Spinal cord (tissue), 10 donors: ENCODE data around the gene ST8SIA6. TPM values are rescaled to one million over a fixed set of nuclear protein-coding genes. Genes with fewer than 3 reads are reported as not detected.

ENCODE experiments used
- DNase-seq, 6 donors: peaks; one replicate each; pipeline versions ENCODE4 v3.0.0 to v3.0.0-alpha.2; 2013 to 2015; ENCODE audit warnings: low spot score in 6 of 6, low read depth in 4 of 6
- H3K27ac ChIP-seq: one replicate; pipeline ENCODE4 v1.5.1; 2013; ENCODE audit warnings: low read depth, low read length, control low read depth
- H3K27me3 ChIP-seq: one replicate; pipeline ENCODE4 v1.6.1; 2013; ENCODE audit warnings: low read length; ENCODE audit not compliant: control insufficient read depth, insufficient read depth
- H3K36me3 ChIP-seq: one replicate; pipeline ENCODE4 v1.6.1; 2013; ENCODE audit warnings: low read length; ENCODE audit not compliant: control insufficient read depth, insufficient read depth
- H3K4me1 ChIP-seq: one replicate; pipeline ENCODE4 v1.6.1; 2013; ENCODE audit warnings: low read length; ENCODE audit not compliant: control insufficient read depth, insufficient read depth
- H3K4me3 ChIP-seq: one replicate; pipeline ENCODE4 v1.5.1; 2013; ENCODE audit warnings: low read depth, low read length, control low read depth
- H3K9me3 ChIP-seq: one replicate; pipeline ENCODE4 v1.6.1; 2013; ENCODE audit warnings: low read length; ENCODE audit not compliant: control insufficient read depth, insufficient read depth
- WGBS: methylation state at CpG from one replicate; pipeline ENCODE4 v1.1.5; 2013; ENCODE audit warnings: missing lambda C conversion rate; ENCODE audit not compliant: insufficient coverage; 5-methylcytosine and 5-hydroxymethylcytosine counted together
- polyA plus RNA-seq, 2 donors: library from polyadenylated mRNA; unstranded; fragments of 120-200 nt; gene quantifications; one replicate each; pipeline ENCODE4 v1.2.1, GENCODE V29; 2013; ENCODE audit not compliant: insufficient read length in 2 of 2
- total RNA-seq, 2 donors: library from RNA; depleted of rRNA in 1 of 2; stranded (reverse); fragments of 120-200 nt in 1 of 2; fragments of >200 nt in 1 of 2; gene quantifications; one replicate each; pipeline versions ENCODE4 v1.2.3 to v1.2.4, GENCODE V29; 2013 to 2014
- donor health status: healthy.

ST8SIA6 gene
- total and polyA plus RNA-seq, 4 donors: 9.2 to 24.3 (median 13.8) TPM

DNA sequence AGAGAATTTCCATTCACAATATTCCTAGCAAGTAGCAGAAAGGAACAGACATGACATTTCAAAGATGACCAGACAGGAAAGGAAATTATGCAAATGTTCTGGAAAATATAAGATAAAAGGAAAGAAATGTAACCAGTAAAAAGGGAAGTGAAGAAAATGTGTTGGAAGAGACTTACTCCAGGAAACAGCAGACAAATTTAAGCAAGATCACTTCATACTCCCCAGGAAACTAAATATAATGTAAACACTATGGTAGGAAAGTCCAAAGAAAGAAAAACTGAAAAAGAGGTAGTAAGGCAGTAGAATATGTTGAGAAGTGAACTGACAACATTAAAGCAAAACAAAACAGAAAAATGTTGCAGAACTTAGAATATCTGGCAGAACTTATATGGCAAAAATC is 6.4 kb upstream of the ST8SIA6 start:
- H3K4me3 ChIP-seq: no peak overlapping the region
- no peak overlapping the region for H3K27ac ChIP-seq
- H3K4me1 ChIP-seq: no peaks in the 10 kb centered on the region
- no peaks in the 10 kb centered on the region for H3K9me3 ChIP-seq
- no peak for DNase-seq
- peaks cover 1% of the 10 kb centered on the region for H3K27me3 ChIP-seq
- no peaks in the 10 kb centered on the region for H3K36me3 ChIP-seq

DNA sequence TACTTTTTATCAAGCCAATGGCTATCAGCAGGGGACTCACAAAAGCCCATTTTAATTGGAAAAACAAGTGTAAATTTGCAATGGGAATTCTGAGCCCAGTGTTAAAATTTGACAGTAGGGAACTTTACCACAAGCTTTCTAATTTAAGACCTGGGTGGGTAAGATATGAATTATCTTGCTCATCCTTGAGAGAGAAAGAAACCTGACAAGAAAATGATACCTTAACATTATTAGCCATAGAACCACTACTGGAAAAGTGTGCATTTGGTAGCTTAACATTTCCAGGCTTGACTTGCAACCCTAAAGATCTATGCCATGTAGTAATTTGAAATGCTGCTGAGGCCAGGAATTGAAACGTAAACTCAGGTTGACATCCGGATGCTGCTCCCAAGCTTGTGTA is 2.7 kb upstream of the ST8SIA6 start:
- peak in 1 of 6 donors; percentile 83 for DNase-seq
- H3K36me3 ChIP-seq: no peaks in the 10 kb centered on the region
- peaks cover 17% of the 10 kb centered on the region for H3K27me3 ChIP-seq
- H3K4me1 ChIP-seq: peaks cover 13% of the 10 kb centered on the region
- no CpG with 5 or more reads among the region's 2 CpGs for WGBS
- no peaks in the 10 kb centered on the region for H3K9me3 ChIP-seq
- no peak overlapping the region for H3K27ac ChIP-seq
- no peak overlapping the region for H3K4me3 ChIP-seq

GRCh38 chr10:17456032-17456548 is 1.7 kb upstream of the ST8SIA6 start:
- H3K27ac ChIP-seq: no peak overlapping the region
- peaks cover 17% of the 10 kb centered on the region for H3K27me3 ChIP-seq
- peaks cover 13% of the 10 kb centered on the region for H3K4me1 ChIP-seq
- no peak for DNase-seq
- no peaks in the 10 kb centered on the region for H3K36me3 ChIP-seq
- WGBS: no CpG with 5 or more reads among the region's 2 CpGs
- no peak overlapping the region for H3K4me3 ChIP-seq
- H3K9me3 ChIP-seq: no peaks in the 10 kb centered on the region

DNA sequence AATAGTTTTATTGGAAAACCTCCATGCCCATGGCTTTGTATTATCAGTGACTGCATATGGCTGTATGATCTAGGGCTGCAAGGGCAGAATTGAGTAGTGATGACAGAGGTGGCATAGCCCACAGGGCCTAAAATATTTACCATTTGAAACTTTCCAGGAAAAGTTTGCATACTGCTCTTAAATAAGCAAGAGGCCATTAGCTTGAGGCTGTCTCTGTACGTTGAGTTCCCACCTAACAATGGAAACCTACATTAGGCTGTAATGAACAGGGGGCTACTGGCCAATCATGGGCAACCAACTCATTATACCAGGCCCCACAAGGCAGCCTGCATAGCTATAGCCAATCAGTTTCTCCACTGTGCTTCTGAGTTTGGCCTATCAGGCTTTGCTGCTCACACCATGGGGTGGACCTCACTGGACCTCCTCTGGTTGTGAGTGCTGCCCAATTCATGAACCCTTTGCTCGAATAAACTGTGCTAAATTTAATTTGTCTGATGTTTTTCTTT is 673 bp upstream of the ST8SIA6 start:
- Histone ChIP-seq H3K36me3 (no peaks in the 10 kb centered on the region), H3K27me3 (peaks cover 17% of the 10 kb centered on the region), H3K27ac (no peak overlapping the region), H3K4me1 (peaks cover 13% of the 10 kb centered on the region), H3K9me3 (peaks cover 2% of the 10 kb centered on the region), H3K4me3 (peak overlapping the region; percentile 47)
- DNase-seq: no peak
- WGBS: 83% methylated on average over 1 of the region's 2 CpGs

GRCh38 chr10:17453373-17454091 is 863 bp downstream of the ST8SIA6 start:
- Histone ChIP-seq H3K27me3 (peaks cover 17% of the 10 kb centered on the region), H3K4me1 (peaks cover 13% of the 10 kb centered on the region), H3K9me3 (peaks cover 4% of the 10 kb centered on the region), H3K36me3 (no peaks in the 10 kb centered on the region), H3K4me3 (peak overlapping the region; percentile 40), H3K27ac (no peak overlapping the region)
- 0% methylated on average over 64 of the region's 66 CpGs for WGBS
- DNase-seq: peak in 2 of 6 donors; percentile 53 to 55

- H3K27ac ChIP-seq: no peak overlapping the region
- H3K4me3 ChIP-seq: peak overlapping the region; percentile 40
- DNase-seq: no peak
- H3K9me3 ChIP-seq: peaks cover 6% of the 10 kb centered on the region
- peaks cover 17% of the 10 kb centered on the region for H3K27me3 ChIP-seq
- H3K36me3 ChIP-seq: no peaks in the 10 kb centered on the region
- peaks cover 13% of the 10 kb centered on the region for H3K4me1 ChIP-seq
- WGBS: 20% methylated on average over 1 of the region's 7 CpGs
Measured at GRCh38 chr10:17453035-17453372, 1.4 kb downstream of the ST8SIA6 start.

DNA sequence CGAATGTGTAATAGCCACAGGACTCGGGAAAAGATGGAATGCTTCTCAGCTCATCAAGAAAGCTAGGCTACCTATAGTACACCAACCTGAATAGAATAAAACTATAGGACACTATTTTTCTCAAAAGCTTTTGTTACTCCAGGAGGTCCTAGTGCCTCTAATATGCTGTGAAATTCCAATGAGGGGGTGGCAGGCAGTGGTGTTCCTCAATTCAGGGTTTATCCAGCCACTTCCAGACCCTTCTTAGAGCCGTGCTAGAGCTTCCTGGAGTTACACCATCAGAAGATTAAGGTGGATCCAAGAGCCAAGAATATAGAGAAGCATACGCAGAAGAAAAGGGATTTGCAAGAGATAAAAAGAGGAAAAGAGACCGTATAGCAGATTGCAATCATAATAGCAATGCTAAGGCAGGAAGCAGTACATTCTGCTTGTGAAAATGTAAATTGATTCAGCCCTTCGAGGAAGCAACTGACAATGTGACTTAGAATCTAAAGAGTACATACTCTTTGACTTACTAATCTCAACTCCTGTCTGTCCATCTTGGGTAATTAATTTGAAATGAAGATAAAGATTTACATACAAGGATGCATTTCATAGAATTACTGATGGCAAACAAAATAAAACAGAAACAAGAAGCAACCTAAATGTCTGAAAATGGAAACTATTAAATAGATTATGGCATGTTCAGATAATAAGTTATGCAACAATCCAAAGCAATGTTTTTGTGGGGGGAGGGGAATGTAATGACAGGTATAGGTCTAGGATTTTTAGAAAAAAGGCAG is 2.1 kb downstream of the ST8SIA6 start:
- H3K4me1 ChIP-seq: peaks cover 13% of the 10 kb centered on the region
- DNase-seq: peak in 1 of 6 donors; percentile 18
- peaks cover 17% of the 10 kb centered on the region for H3K27me3 ChIP-seq
- H3K9me3 ChIP-seq: peaks cover 7% of the 10 kb centered on the region
- no peaks in the 10 kb centered on the region for H3K36me3 ChIP-seq
- H3K4me3 ChIP-seq: no peak overlapping the region
- WGBS: 66% methylated on average over 4 of the region's 6 CpGs
- no peak overlapping the region for H3K27ac ChIP-seq

DNA sequence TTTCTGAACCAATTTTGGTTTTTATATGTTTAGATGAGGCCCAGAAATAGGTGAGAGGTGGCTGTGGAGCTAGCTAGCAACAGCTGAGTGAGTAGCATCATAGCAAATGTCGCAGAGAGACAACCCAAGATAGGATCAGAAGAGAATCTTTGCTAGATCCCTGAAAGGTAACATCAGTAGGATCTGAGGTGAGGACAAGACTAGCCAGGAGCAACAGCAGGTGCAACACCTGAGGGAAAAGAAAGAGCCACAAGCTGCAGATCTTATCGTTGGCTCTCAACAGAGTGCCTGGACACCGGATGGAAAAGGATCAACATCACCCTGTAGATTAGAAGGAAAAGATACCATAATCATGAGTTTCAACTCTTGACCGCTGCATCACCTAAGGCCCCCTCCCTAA is 4.4 kb downstream of the ST8SIA6 start:
- Histone ChIP-seq H3K36me3 (no peaks in the 10 kb centered on the region), H3K27ac (no peak overlapping the region), H3K4me1 (peaks cover 13% of the 10 kb centered on the region), H3K4me3 (no peak overlapping the region), H3K9me3 (peaks cover 7% of the 10 kb centered on the region), H3K27me3 (peaks cover 9% of the 10 kb centered on the region)
- WGBS: 100% methylated on average over 2 of the region's 4 CpGs
- DNase-seq: no peak

DNA sequence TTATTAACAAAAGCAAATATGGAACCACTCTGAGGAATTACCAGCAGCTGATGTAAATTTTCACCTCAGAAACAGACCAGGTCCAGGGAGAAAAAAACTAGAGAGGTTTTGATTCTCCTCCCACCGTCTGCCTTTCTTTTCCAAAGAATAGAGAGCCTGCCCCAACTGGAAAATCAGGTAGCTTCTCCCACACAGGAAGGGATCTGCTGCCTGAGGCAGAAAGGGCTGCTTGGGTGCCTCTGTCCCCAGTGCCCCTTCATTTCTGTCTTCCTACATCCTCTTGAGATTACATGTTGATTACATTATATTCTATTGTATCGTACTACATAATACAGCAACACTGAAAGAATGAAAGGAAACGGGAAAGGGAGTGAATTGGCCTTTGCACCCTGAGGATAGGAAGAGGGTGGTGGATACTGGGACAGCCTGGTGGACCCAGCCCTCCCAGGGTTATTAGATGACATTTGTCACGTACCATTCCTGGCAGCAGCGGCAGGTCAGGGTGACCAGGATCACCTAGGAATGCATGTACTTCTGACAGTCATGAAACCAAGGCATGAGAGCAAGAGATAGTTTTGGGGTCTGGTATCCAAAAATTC is 8.9 kb downstream of the ST8SIA6 start:
- H3K27ac ChIP-seq: no peak overlapping the region
- H3K9me3 ChIP-seq: peaks cover 7% of the 10 kb centered on the region
- H3K4me1 ChIP-seq: no peaks in the 10 kb centered on the region
- no peaks in the 10 kb centered on the region for H3K27me3 ChIP-seq
- 89% methylated on average over 3 of the region's 5 CpGs for WGBS
- H3K4me3 ChIP-seq: no peak overlapping the region
- no peak for DNase-seq
- H3K36me3 ChIP-seq: no peaks in the 10 kb centered on the region
